Central memory CD4-positive, alpha-beta T cell (primary cell): ENCODE results near the gene ATAD2B.
"Not testable (repeated sequence)": the region's sequence is repeated elsewhere in the genome, so short reads cannot be mapped to it uniquely, and the experiment has no call there.

Experiments used
- DNase-seq: peaks from one replicate; pipeline ENCODE4 v3.0.0; 2022

The ATAD2B gene

DNA sequence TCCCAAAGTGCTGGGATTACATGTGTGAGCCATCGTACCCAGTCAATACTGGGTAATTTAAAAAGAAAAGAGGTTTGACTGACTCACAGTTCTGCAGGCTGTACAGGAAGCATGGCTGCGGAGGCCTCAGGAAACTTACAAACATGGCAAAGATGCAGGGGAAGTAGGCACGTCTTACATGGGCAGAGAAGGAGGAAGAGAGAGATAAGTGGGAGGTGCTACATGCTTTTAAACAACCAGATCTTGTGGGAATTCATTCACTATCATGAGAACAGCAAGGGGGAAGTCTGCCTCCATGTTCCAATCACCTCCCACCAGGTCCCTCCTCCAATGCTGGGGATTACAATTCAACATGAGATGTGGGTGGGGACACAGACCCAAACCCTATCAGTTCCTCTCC, 192.5 kb downstream of the ATAD2B start:
- no peak for DNase-seq

DNA sequence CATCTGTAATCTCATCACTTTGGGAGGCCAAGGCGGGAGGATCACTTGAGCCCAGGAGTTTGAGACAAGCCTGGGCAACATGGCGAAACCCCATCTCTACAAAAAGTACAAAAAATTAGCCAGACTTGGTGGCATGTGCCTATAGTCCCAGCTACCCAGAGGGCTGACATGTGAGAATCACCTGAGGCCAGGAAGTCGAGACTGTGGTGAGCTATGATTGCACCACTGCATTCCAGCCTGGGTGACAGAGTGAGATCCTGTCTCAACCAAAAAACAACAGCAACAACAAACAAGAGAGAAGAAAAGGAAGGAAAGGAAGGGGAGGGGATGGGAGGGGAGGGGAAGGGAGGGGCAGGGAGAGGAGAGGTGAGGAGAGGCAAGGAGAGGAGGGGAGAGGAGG, 203.9 kb downstream of the ATAD2B start:
- not testable (repeated sequence) for DNase-seq

DNA sequence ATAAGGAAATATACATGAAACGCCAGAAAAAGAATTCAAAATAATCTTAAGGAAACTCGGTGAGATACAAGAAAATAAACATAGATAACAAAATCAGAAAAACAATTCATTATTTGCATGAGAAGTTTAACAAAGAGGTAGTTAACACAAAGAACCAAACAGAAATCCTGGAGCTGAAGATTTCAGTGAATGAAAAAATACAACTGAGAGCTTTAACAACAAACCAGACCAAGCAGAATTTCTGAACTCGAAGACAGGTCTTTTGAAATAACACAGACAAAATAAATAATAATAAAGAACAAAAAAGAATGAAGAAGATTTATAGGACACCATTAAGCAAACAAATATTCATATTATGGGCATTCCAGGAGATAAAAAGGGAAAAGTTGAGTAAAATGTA, 204.7 kb downstream of the ATAD2B start:
- DNase-seq = no peak

DNA sequence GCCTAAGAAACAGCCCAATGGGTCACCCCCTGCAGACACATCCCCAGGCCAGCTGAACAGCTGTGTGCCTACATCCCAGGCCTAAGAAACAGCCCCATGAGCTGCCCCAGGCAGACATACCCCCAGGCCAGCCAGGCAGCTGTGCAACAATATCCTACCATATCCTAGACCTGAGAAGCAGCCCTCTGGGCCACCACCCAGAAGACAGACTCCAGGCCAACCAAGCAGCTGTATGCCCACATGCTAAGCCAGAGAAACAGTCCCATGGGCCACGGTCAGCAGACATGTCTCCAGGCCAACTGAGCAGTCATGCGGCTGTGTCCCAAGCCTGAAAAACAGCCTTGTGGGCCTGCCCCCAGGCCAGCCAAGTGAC, 205.5 kb downstream of the ATAD2B start:
- no peak for DNase-seq

DNA sequence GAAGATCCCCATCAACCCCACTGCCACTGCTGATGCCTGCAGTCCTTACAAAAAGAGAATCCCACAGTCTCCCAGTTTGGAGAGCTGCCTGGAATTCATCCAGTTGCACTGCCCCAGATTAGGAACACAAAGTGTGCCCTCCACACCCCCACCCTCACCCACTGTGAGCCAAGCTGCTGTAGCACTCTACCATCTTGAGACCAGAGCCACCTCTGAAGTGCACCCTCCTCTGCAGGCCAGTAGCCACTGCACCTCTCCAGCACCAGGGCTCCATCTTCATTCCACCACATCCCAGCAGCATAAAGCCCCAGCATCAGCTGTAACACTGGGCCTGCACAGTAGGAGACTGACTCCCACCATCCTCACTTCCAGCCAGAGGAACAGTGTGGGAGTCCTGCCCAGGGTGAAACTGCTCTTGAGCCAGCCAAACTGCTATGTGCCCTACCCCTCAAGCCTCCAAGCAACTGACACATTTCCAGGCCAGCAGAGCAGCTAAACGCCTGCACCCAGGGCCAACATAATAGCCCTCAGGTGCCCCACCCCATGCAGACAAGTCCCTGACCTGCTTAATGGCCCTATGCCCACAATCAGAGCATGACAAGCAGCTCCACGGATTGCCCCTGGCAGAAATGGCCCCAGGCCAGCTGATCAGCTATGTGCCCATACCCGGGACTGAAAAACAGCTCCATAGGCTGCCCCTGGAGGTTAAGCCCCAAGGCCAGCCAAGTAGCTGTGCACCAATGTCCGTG, 206.0 kb downstream of the ATAD2B start:
- DNase-seq = no peak

DNA sequence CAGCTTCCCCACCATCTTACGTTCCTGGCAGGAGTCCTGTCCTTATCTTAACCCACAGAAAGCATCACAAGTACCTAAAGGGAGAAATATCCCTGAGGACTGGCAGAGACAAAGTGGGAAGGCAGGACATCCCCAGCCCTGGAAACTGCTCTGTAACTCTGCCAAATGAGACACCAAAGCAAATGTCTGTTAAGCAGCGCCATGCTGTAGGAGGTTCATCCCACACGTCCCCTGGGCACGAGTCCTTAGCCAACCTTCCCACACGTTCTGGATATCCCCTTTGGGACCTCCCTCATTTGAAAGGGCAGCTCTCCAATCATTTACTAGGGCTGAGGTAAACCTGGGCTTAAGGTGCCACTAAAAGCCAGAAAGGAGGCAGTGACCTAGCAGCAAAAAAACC, 207.2 kb downstream of the ATAD2B start:
- no peak for DNase-seq

DNA sequence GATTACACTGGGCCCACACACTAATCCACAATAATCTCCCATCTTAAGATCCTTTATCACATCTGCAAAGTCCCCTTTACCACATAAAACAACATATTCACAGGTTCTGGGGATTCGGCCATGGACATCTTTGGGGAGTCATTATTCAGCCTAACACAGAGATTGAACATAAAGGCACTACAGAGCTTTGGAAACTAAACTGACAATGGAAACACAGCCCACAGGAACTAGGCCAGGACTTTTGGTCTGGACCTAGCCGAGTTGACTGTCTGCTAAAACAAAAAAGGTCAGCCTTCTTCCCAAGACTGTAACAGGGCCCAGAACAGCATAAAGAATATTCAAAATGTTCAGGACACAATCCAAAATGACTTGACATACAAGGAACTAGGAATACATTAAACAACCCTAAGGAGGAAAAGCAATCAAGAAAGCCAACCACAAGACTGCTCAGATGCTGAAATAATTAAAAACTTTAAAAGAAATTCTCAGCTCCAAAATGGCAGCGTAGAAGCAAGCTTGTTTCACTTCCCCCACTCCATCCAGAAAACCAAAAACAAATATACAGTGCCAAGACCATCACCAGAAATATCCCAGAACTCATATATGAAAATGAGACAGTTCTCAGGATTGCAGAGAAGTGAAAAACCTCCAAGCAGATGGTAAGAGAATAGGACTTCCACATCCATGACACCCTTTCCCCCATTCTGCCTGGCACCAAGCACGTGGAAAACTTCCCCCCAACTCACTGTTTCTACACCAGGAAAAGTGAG, 207.8 kb downstream of the ATAD2B start:
- DNase-seq = no peak

DNA sequence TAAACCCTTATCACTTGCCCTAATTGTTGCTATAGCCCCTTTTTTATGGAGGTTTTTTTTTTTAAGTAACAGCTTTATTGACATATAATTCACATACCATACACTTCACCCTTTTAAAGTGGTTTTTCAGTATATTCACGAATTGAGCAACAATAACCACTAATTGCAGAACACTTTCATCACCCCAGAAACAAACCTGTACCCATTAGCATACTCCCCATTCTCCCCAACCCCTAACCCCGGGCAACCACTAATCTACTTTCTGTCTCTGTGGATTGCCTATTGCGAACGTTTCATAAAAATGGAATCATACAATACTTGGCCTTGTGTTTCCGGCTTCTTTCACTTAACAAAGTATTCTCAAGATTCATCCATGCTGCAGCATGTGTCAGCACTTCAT, 213.6 kb downstream of the ATAD2B start:
- DNase-seq = no peak

DNA sequence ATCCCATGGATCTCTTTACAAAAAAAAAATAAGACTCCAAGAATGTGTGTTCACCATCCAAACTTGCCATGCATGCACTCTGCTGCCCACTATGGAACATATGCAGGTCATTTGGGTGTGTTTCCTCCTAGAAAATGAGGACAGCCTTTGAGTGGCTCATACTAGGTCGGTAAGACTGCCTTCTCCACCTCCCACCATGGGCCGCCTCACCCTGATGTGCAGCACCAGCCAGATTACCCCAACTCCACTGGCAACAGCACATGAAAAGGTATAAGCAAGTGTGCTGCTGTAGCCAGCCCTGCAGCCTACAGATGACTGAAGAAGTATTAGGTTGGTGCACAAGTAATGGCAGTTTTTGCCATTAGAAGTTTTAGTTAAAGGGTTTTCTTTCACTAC, 214.2 kb downstream of the ATAD2B start:
- DNase-seq = no peak

DNA sequence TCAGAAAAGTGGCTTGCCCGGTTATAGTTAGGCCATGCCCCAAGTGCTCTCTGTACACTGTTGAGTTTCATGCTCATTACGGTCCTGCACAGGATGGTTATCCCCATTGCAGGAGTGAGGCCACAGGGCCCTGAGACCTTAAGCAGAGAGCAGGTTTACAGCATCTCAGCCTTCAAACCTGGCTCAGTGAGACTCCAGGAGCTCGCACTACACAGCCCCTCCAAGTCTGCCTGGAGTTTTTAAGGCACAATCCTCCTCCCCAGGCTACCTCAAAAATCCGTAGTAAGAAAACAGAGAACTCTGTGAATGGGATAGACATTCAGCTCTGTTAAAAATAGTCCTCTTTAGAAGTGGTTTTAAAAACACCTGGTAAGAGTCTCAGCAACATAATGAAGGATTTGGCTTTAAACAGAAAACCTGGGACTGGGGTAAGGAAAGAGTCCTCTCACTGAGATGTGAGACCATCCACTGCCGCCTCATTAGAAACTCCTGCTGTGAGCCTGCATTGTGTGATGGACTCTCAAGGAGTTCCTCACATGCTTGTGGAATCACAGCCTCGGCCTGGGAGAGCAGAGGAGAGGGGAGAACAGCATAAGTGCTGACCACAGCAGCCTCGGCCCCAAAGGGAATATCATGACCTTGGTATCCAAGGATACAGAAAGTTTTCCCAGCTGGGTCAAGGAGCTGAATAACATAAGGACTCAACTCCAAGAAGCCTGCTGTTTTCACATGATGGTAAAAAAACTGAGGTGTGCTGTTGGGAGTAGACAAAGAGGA, 214.8 kb downstream of the ATAD2B start:
- no peak for DNase-seq

DNA sequence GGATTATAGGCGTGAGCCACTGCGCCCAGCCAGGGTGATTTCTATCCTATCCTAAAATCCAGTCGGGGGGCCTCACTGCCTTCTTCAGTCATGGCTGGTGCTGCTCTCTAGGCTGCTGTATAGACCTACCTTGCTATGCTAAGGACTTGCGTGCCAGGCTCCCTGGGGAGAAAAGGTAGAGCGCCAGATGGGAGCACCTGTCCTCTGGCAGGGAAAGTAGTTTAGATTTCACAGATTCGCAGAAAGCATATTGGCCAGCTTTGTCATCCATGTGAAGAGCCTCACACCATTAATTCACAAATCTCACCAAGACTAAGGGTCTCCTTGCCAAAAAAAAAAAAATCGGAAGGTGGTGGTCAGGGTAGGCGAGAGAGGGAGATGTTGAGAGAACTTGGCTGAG, 217.6 kb downstream of the ATAD2B start:
- no peak for DNase-seq

DNA sequence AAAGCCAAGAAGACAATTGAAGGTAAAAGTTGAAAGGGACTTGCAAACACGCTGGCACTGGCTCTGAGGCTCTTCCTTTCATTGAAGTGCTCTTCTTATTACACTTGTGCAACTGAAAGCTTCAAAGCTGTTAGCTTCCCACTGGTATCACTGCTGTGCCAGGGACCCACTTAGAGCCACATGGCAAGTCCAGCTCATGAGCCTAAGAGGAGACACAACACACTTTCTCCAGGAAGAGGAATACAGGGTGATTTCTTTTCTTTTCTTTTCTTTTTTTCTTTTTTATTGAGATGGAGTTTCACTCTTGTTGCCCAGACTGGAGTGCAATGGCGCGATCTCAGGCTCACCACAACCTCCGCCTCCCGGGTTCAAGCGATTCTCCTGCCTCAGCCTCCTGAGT, 218.2 kb downstream of the ATAD2B start:
- no peak for DNase-seq

DNA sequence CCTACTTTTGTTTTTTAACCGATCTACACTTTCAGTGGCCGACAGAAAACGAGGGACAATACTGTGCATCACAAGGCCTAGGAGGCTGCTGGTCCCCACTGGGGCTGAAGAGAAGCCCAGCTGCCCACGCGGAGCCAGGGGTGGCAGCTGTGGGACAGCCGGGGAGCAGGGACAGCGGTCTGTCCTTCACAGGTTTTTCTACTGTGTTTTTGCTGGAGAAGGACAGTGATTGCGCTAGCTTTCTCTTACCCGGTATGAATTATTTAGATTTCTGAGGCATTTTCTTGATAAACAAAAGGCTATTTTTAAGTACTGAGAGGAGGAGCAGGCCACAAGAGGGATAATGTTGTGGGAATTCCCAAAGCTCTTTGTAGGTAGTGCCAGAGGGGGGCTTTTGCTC, 219.8 kb downstream of the ATAD2B start:
- DNase-seq = no peak

DNA sequence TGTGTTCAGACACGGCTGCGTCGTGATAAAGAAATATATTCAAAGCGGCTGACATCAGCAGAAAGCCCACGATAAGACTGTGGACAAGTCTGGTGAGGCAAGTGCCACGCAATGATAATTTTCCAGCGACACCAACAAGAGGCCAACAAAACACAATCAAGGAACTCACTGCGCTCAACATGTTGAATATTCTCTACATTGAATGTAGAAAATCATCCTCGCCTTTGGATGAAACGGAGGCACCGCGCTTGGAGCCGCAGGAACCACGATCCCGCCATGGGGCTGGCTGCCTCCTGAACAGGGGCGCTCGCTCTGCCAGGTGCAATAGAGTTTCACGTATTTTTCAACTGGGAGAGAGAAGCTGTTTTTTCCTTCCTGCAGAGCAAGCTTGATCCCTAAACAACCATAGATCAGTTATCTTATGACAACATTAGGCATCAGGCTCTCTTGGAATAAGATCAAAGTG, 220.3 kb downstream of the ATAD2B start:
- DNase-seq = no peak

DNA sequence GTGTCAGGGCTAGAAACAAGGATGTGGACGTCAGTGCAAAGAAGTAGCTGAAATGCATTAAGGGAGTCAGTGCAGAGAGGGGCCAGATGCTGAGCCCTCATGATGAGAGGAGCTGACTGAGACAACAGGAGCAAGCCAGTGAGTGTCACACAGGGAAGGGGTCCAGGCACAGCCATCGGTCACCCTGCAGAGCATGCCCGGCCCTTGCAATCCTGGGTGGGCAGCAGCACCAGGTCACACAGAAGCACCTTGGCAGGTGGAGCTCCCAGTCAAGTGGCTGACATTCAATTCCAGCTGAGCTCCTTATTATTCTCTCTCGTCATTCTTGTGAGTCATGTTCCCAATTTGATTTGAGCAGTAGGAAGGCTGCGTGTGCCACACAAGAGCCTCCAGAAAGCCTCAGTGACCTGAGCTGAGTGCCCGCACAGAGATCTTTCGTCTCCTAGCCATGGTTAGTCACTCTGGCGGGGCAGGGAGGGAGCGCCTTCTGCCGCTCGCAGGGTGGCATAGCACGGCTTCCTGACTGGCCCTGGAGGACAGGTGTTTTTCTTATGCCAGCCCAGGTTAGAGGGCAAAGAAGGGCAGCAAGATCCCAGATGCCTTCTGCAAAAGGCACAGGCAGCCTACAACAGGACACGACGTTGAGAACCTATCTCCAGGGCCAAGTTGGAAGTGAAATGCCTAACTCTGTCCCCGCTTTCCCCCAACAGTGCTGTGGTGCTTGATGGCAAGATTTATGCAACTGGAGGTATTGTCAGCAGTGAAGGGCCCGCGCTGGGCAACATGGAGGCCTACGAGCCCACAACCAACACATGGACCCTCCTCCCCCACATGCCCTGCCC, 220.9 kb downstream of the ATAD2B start:
- DNase-seq = no peak

DNA sequence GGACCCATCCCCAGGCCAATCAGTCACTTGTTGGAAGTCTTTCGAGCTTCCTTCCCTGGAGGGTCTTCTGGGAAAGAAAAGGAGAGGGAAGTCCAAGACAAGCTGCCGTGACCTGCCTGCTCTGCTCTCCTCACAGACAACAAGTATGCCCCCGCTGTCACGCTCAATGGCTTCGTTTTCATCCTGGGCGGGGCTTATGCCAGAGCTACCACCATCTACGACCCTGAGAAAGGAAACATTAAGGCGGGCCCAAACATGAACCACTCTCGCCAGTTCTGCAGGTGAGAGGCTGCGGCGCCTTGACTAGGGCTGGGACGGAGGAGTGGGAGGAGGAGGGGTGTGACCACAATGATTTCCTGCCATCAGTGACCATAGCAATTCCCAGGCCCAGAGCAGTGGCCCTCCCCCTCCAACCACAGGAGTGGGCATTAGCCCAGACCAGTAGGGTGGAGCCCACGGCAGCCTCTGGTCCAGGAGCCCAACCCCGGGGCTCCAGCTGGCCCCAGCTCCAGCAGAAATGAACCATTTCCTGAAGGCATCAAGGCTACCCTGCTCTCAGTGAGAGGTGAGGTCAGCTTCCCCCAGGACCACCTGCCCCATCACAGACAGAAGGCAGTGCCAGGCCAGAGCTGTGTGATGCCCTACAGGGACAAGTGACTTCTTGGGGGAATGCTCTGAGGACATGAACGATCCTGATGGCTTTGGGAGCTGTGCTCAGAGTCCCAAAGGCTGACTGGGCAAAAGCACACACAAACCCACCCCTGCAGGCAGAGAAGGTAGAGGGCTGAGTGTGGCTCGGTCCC, 223.1 kb downstream of the ATAD2B start:
- no peak for DNase-seq

DNA sequence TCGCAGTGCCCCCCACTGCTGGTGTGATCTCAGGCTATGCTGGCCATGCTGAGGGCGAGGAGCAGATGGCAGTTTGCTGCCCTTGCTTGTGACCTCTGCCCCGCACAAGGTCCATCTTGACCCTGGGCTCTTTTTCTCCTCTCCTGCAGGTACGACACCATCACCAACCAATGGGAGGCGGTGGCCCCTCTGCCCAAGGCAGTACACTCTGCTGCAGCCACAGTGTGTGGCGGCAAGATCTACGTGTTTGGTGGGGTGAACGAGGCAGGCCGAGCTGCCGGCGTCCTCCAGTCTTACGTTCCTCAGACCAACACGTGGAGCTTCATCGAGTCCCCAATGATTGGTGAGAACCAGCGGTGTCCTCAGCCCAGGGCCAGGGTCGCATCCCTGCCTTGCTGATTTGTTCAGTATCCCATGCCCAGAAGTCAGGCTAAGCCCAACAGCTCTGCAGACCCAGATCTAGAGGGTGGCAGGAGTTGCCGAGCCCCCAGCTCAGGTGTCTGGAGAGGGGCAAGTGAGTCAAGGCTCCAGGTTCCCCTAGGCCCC, 223.8 kb downstream of the ATAD2B start:
- no peak for DNase-seq

DNA sequence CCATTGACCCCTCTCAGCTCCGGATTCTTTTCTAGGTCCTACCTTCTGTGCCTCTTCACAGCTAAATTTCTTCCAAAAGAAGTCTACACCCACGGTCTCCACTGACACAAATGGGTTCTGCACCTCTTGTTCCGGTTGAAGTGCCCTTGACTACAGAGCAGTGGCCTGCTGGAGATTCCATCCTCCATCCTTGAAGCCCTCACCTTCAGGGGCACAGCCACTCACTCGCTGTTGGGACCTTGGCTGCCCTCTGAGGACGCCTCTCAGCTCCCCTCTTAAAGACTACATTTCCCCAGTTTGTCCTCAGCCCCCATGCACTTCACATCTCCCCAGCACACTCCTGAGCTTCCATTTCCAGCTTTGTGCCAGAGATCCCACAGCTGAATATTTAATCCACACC, 226.3 kb downstream of the ATAD2B start:
- no peak for DNase-seq

DNA sequence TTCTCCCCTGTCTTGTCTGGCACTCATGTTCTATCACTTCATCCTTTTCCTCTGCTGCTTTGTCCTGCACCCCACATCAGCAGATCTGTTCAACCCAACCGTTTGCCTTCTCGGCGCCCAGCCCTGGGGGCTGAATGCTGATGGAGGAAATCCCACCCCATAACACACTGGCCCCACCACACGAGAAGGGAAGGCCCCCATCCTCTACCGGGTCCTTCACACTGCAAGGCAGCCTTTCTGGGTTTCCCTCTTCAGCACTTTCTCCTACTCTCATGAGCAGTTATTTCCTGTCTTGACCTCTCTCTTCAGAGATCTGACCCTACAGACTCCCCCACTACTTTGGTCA, 227.4 kb downstream of the ATAD2B start:
- no peak for DNase-seq

DNA sequence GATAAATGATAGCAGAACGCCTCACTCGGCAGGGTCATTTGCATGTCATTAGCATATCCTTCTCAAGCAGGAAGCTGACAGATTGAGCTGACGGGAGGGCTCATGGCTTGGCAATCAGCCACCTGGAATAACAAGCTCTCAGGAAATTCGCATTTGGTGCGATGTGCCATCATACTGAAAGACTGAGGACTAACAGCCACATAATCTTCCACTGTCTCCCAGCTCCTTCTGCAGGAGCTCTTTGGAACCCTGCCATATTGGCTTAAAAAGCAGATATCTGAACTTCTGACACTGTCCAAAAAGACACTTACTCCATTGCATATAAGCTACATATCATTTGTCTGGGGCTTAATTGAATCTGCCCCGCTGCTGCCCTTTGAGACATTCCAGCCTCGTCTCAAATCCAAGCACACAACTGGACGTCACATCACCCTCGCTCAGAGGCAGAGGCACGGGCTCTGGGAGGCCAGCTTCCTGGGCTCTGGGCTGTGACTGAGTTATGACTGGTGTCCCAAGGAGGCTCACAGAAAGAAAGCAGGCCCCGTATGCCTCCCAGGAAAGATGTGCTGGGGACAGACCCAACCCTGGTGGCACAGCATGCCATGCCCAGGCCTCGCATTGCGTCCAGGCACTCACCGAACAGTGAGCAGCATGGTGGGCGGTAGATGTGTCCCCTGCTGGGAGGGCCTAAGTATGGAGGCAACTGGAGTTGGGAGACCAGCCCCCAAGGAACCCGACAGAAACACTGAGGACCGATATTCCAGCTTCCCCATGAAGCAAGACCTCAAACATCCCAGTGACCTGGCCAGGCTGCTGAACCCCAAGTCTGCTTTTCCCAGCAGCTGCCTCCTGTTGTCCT, 228.0 kb downstream of the ATAD2B start:
- DNase-seq = no peak
